AG04449 (cell line): ENCODE measurements around the gene SELPLG.

Experiments used
- CTCF ChIA-PET: fragments of 350-600 bp; formaldehyde crosslinking; extraction: SDS; loops from one replicate; lab custom pipeline; 2021; ENCODE audit warnings: antibody characterized with exemption; lab: Yijun Ruan, JAX
- POLR2A ChIA-PET: fragments of 400-600, 350-600 bp; formaldehyde crosslinking; extraction: SDS; loops from one replicate; lab custom pipeline; 2020; ENCODE audit warnings: antibody characterized with exemption, inconsistent platforms; lab: Yijun Ruan, JAX
- DNase-seq: peaks from one replicate; pipeline ENCODE4 v3.0.0-alpha.2; 2010; ENCODE audit warnings: low read depth, low spot score
- H3K4me3 ChIP-seq: 2 replicates; pipeline ENCODE4 v1.5.1; 2011; ENCODE audit warnings: low read depth, mild to moderate bottlenecking, control low read depth, low read length
- CTCF ChIP-seq: IDR thresholded peaks from one replicate; pipeline ENCODE4 v1.5.1; 2011; ENCODE audit warnings: mild to moderate bottlenecking, moderate library complexity, low read length, control low read depth, inconsistent platforms; ENCODE audit not compliant: insufficient read depth; ENCODE audit errors: missing control alignments

Gene SELPLG

DNA sequence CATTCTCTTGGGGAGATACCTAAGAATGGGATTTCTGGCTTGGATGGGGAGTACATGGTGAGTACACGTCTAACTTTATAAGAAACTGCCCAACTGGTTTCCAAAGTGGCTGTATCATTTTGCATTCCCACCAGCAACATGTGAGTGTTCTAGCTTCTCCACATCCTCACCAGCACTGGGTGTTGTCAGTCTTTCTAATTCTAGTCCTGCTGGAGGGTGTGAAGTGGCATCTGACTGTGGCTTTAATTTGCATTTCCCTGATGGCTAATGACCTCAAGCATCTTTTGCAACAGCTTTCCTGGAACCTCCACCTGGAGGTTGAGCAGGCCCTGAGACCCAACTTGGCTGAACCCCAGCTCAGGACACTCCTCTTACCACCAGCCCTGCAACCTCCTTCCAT, 17.8 kb downstream of the SELPLG start:
- POLR2A ChIA-PET, result no interaction called here
- TF ChIP-seq CTCF, result no peak
- H3K4me3 ChIP-seq, result no peak overlapping the region
- CTCF ChIA-PET, result interaction anchor here (1.3 to 17.4 kb wide), 4 partner anchors 13 to 49 kb away, joined by 3 to 1115 read pairs (median 72); partner anchors contain the start of genes ISCU, SART3 and TMEM119
- DNase-seq, result no peak

DNA sequence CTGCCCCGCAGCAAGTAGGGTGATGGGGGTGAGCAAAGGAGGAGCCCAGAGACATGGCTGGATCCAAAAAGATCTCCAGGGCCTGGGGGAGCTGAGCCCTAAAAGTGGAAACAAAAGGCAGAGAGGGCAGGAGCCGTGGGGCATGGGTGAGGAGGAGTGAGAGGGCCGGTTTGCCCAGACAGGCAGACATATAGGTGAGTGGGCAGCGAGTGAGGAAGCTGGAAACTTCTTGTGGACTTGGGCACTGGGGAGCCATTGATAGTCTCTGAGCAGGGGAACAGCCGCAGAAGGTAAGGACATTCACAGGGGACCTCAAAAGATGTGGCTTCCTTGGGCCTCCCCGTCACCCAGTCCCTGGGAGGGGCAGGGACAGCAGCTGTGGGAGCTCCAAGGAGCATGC, 19.1 kb downstream of the SELPLG start:
- H3K4me3 ChIP-seq, result no peak overlapping the region
- ChIA-PET CTCF (interaction anchor here (17.4 kb wide), 1 partner anchor 48 kb away, joined by 1115 read pairs; the partner anchor contains the start of genes ISCU and SART3), POLR2A (no interaction called here)
- TF ChIP-seq CTCF, result no peak
- no peak for DNase-seq

GRCh38 chr12:108614041-108614440, 19.7 kb downstream of the SELPLG start:
- ChIA-PET POLR2A (no interaction called here), CTCF (interaction anchor here (1.1 to 17.4 kb wide), 2 partner anchors 47 to 190 kb away, joined by 3 to 1115 read pairs; partner anchors contain the start of genes ISCU and SART3)
- DNase-seq, result no peak

DNA sequence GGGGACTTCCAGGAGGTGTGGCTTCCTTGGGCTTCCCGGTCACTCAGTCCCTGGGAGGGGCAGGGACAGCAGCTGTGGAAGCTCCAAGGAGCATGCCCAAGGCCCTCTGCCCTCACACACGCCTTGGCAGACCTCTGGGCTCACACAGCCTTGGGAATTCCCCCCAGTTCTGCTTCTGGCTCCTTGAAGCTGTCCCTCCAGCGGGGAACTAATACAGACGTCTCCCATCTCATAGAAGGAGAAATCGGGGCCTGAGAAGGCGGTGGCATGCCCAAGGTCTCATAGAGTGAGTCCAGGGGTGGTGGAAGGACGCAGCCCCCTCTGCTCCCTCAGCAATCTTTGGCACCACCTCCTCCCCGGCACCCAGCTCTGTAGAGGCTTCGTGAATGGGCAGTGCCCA, 20.1 kb downstream of the SELPLG start:
- no peak for DNase-seq
- POLR2A ChIA-PET, result no interaction called here
- CTCF ChIA-PET, result interaction anchor here (1.1 to 17.4 kb wide), 2 partner anchors 47 to 191 kb away, joined by 3 to 1115 read pairs; partner anchors contain the start of genes ISCU and SART3
- TF ChIP-seq CTCF, result no peak
- H3K4me3 ChIP-seq, result no peak overlapping the region

More at GRCh38 chr12:108614041-108614440, 19.7 kb downstream of the SELPLG start:
- no peak overlapping the region for H3K4me3 ChIP-seq
- TF ChIP-seq CTCF, result no peak

DNA sequence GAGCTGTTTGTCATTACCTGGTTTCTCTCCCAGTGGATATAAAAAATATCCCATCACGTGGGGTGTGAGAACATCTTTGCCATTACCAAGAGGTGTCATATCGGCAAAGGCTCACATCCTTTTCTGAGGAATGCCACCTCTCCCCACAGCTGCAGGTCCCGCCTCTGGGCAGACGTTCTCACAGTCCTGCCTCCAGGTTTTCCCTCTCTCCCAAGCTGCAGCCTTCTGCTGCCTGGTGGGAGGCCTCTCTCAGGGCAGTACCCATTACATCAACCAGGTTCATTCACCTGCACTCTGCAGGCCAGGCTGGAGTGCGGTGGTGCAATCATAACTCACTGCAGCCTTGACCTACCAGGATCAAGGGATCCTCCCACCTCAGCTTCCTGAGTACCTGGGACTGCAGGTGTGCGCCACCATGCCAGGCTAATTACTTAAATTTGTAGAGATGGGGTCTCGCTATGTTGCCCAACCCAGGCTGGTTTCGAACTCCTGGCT, 20.9 kb downstream of the SELPLG start:
- POLR2A ChIA-PET, result no interaction called here
- CTCF ChIA-PET, result interaction anchor here (1.0 to 17.4 kb wide), 4 partner anchors 14 to 191 kb away, joined by 3 to 1115 read pairs (median 3); partner anchors contain the start of genes ISCU and SART3
- no peak for DNase-seq
- H3K4me3 ChIP-seq, result no peak overlapping the region
- no peak for TF ChIP-seq CTCF

- ChIA-PET POLR2A (no interaction called here), CTCF (interaction anchor here (1.0 to 17.4 kb wide), 6 partner anchors 8 to 45 kb away, joined by 3 to 1115 read pairs (median 6); partner anchors contain the start of genes ISCU, SART3 and TMEM119)
- H3K4me3 ChIP-seq, result no peak overlapping the region
- peak; percentile 37 for TF ChIP-seq CTCF
- peak; percentile 31 for DNase-seq
Measured at GRCh38 chr12:108611884-108612415, 21.7 kb downstream of the SELPLG start.
